OCI-LY3 (cell line): ENCODE measurements around the gene TBL1XR1.

Source experiments
- CTCF ChIP-seq: fragments of 200-600, 300-600 bp; sonication (generic); IDR thresholded peaks from 2 replicates; pipeline ENCODE4 v1.5.1; 2014; ENCODE audit warnings: antibody characterized with exemption, low read length, low read depth
- EZH2phosphoT487 ChIP-seq: fragments of 200-600 bp; shearing (Covaris generic); IDR thresholded peaks from 2 replicates; pipeline ENCODE4 v1.6.1; 2018; ENCODE audit warnings: antibody characterized with exemption, mixed run types, low read depth

GRCh38 chr3:177145381-177145780 is 51.9 kb downstream of the TBL1XR1 start:
- no peak for TF ChIP-seq CTCF
- no peak for TF ChIP-seq EZH2phosphoT487
